DMS 273 treated with DMSO at 0.1 percent for 48 hours (cell line): ENCODE data around the gene EFCAB11.

Experiments
- DNase-seq: peaks from one replicate; lab custom pipeline; 2025; lab: John Stamatoyannopoulos, UW

Gene EFCAB11

DNA sequence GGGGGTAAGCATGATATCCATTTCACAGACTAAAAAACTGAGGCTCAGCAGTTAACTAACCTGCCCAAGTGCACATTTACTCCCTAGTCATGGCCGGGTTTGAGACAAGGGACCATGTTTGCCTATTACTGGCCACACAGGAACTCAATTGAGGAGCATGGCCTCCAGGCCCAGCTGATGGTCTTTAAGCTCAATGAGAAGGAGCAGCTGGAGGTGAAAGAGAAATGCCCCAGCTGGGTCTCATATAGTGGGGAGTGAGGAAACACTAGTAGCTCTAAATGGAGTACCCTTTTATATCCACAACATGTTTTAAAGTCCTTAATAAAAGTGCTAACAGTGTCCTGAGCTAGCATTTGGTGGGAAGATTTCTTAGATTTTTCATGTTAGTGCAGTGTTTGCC, 2.8 kb upstream of the EFCAB11 start:
- DNase-seq: no peak

DNA sequence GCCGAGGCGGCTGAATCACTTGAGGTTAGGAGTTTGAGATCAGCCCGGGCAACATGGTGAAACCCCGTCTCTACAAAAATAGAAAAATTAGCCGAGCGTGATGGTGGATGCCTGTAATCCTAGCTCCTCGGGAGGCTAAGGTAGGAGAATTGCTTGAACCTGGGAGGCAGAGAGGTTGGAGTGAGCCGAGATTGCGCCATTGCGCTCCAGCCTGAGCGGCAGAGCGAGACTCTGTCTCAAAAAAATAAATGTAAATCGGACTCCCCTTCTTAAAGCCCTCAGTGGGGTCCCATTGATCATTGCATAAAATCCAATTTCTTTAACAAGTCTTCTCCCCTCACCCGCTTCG, 2.1 kb upstream of the EFCAB11 start:
- no peak for DNase-seq

DNA sequence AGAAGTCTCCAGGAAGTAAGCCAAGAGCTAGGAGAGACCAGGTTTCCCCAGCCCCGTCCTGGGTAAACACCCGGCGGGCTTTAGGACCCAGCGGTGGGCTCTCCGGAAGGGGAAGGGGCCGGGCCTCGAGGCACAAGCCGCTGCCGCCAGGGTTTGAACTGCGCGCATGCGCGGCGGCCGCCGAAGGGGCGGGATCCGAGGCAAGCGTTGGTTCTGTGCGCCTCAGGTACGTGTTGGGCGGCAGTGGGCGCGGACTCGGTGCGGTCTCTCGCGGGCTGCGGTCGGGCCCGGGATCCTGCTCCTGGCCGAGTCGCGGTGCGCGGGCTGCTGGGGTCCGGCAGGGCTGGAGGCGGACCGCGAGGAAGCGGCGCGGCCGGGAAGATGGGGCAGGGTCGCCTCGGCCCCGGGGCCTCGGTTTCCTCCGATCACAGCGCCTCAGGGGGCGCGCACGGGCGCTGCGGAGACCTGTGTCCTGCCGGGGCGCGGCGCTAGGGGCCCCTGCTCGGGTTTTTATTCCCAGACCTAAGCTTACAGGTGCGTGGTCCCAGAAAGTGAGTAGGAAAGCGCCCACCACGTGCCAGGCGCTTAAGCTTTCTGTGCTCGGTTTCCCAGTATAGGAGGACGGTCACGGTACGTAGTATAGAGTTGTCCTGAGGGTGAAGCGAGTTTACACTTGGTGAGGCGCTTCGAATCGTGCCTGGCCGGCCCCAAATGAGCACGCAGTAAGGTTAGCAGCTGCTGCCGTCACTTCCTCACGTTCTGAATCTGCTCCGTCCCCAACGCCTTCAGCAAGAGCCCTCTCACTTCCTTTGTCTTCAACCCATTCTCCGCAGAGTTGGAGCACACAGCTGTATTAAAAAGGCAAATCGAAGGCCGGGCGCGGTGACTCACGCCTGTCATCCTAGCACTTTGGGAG, 1.5 kb upstream of the EFCAB11 start, which contains the start of gene TDP1:
TDP1 (plus strand) TSS at position 183 of the 916 bp plus-strand sequence. CDS start 7,188 bp downstream, outside the sequence.
- peak; percentile 91 for DNase-seq

DNA sequence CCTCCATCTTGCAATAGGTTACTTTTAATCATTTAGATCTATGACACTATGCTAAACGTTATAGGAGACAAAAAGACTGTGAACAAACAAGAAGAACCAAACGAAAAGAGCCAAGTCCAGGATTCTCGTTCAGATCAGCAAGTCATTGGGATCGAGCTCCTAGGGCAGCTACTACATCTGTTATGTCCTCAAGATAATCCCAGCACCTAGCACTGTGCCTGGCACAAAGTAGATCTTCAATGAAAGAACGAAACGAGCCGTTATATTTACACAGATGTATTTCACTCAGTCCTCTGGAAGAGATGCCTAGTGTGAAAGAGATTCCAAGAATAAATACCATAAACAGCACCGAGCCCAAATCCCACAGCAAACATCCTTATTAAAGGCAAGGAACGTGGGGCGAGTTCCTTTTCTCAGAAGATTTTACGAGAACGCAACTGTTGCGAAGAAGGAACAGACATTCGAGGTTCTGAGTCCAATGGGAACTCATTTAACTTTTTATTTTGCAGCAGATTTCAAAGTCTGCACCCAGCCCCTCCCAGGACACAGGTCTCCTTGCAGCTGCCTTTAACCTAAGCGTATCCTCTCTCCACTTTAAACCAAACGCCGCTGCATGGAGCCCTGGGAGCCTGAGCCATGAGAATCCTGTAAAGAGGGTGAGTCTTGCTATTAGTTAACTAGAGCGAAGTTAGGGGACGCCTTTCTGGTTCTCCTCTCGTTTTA, 653 bp upstream of the EFCAB11 start:
- no peak for DNase-seq

DNA sequence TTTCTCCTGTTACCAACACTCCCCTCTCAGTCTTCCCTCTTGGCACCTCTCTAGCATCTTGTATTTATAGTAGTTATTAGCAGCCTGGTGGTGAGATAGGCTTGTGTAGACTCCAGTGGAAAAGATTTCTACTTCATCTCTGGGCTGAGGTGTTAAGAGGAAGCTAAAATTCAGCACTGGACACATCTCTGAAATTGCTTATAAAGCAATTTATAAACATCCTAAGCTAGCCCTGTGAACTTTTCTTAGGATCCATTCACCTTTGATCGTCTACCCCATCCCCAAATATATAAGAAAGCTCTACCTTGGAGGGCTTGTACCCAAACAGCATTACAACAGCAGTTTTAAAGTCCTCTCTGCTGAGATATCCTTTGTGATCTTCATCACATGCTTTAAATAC, 928 bp downstream of the EFCAB11 start:
- no peak for DNase-seq

DNA sequence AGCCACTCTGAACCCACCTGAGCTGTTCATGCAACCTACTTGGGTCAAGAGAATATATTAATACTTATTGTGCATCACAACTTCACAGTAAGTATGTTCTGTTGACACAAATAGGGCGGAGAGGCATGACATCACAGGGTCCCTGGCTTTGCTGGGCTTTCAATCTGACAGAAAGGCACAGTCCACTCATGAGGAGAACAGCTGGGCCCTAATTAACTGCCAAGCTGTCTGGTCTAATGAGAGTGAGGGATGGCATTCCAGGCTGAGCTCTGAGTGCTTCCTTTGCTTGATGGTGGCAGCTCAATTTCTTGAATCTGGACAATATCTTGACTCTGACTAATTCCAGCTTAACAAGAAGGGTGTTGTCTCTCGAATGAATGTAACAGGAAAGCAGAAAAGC, 2.0 kb downstream of the EFCAB11 start:
- peak; percentile 41 for DNase-seq

DNA sequence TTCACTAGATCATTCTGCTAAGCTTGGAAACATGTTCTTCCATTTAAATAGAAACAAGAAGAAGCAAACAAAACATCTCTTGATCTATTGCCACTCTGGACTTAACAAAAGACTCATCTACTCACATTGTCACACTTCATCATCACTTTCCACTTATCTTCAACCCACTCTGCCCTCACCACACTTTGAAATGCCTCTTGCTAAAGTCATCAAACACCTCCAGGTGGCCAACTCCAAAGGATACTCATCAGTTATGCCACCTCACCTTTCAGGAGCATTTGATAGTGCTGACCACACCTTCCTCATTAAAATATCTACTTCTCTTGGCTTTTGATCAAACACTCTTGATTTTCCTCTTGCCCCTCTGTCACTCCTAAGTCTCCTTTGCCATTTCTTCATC, 7.2 kb downstream of the EFCAB11 start:
- DNase-seq: no peak

DNA sequence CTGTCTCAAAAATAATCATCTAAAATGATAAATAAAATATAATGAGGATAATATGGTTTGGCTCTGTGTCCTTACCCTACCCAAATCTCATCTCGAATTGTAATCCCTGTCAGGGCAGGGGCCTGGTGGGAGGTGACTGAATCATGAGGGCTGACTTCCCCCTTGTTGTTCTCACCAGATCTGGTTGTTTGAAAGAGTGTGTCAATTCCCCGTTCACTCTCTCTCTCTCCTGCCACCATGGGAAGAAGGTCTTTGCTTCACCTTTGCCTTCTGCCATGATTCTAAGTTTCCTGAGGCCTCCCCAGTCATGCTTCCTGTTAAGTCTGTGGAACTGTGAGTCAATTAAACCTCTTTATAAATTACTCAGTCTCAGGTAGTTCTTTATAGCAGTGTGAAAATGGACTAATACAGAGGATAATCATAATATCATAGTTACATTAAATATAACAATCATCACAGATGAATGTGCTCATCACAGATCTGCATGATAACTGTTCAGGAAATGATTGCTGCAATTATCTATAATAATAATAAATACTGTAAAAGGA, 12.6 kb downstream of the EFCAB11 start:
- no peak for DNase-seq

DNA sequence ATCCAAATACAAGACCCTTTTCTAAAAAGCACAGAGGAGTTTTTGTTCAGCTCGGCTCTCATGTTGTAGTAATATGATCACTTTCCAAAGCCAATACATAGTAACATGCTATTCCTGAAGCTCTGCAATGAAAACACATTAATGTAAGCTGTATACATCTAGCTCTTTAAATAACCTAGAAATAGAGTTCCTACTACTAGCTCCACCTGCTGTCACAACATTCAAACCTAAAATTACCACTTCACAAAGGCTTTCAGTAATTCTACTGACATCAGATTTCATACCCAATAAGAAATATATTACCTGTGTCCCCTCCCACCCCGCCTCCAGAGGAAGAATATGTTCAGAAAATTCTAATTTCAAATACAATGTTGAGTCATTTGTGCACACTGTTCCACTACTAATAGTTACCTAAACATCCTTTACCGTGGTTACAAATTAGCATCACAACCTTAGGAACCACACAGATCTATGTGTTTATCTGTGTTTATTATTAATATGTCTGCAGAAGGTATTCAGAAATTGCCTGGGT, 17.8 kb downstream of the EFCAB11 start:
- DNase-seq: no peak

DNA sequence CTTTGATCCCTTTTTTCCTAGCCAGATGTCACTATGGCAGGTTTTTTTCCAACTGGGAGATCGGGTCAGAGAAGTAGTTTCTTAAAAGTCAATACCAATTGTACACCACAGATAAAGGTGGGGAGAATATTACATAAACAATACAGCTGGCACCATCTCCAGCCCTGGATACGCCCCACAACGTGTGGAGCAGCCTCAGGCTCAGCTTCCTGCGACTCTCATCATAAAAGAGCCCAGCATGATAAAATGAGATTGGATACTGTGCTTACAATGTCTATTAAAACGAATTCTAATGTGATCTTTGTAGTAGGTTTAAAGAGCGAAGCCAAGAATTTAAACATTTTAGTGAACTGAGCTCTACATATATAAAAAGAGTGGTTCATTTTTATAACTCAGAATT, 21.5 kb downstream of the EFCAB11 start:
- DNase-seq: no peak

DNA sequence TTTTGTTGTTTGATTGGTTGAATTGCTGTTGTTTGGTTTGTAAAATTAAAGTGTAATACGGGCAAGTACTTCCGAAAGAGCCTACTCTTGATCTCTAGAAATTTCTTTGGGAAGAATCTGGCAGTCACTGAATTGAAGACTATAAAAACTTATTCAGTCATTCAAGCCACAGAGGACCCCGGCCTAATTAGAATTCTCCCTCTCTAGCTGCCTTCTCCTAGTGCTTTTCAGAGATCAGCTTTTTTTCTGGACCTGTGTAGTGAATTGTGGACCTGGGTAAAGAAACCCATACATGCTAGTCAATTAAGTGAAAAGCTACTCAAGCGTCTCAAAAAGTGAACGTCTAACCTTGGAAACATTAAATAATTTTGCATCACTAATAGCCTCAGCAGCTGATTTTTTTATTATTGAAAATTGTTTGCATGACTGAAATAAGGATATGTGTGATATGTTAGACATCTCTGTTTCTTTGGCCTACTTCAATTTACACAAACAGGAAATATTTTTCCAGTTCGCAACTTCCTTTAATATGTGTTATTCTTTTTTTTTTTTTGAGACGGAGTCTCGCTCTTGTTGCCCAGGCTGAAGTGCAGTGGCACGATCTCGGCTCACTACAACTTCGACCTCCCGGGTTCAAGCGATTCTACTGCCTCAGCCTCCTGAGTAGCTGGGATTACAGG, 27.2 kb downstream of the EFCAB11 start:
- no peak for DNase-seq

DNA sequence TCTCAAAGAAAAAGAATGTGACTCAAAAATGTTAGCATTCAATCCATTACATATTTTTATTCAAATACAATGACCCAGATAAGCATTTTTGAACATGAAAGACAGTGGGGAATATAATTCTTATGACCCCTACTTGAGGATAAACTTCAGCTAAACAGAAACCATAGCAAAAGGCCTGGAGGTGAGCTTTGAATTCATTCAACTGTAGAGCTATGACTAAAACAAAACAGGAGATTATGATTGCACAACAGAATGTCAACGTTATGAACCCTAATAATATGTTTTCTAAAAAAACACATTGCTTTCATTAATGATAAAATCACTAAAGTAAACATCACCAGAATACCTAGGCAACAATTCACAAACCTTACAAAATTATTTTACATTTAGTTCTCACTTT, 27.8 kb downstream of the EFCAB11 start:
- no peak for DNase-seq

DNA sequence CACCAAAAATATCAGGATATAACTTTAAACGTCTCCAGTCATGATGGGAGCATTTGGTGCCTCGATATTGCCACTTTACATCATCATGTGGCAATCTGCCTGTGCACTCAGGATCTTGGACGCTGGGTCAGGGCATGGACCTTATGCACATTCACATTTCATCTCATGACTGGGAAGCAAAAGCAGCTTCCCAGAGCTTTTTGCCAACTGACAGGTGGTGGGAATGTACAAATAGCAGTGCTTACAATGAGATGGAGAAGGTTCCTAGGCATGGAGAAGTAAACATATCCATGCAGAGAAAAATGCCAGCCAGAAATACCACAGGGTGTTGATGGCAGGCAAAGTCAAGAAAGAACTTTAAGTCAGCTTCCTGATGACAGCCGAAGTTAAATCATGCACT, 30.3 kb downstream of the EFCAB11 start:
- no peak for DNase-seq

DNA sequence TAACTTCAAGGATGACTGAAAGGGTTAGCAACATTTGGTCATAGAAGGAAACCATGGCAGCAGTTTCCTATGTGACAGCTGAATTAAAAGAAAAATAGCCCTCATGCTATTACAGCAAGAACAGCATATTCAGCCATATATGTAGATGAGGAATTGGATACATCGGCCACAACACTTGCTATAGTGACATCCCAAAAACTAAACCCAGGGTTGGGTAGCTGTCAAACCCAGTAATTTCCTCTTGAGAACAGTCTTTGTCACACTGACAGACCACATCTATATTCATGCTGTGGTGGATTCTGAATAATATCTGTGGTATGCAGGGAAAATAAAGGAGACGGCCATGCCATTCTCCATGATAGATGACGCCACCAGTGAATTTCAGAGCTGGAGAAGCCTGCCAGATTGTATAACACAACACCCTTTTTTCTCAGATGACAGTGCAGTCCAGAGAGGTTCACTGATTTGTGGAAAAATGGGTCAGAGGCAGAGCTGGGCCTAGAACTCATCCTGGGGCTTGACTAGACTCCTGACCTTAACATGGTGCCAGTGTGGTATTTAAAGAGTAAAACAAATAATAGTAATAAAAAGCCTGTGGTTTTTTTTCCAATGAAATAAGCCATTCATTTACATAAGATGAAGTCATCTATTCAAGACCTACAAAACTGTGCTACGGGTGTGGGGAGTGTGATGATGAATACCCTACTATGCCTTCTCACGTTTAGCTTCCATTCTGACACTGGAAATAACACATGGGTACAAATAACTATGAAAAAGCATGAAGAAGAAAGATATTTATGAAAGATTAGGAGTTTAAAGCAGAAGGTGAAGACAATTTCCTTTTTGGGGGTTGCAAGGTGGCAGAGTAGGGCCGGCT, 32.3 kb downstream of the EFCAB11 start:
- no peak for DNase-seq

DNA sequence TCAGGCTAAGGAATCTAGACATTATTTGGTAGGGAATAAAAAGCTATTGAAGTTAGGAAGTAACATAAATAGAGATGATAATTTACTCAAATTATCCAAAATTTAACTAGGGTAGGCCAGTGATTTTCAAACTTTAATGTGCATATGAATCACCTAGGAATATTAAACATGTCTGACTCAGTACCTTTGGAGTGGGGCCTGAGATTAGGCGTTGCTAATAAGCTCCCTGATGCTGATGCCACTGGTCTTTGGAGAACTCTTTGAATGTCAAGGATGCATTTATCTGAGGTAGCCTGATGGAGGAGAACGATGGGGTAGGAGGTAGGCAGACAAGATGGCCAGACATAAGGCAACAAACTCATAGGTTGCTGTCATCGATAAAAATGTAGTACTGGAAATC, 33.2 kb downstream of the EFCAB11 start:
- no peak for DNase-seq

DNA sequence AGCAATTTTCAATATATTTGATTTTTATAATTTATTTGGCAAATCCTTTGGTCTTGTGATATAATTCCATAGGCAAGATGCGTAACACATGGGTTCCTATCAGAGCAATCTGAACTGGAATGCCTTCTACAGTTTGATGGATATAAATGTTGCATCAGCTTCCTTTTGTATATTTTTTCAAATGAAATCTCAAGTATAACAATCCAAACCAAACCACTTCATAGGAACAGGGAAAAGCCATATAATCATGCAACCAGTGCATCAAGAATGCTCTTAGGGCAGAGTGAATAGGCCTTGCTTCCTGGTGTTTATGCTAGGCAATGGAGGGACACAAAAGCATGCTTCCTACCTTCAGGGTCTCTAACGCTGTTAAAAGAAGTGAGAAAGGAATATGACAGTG, 34.5 kb downstream of the EFCAB11 start:
- no peak for DNase-seq

DNA sequence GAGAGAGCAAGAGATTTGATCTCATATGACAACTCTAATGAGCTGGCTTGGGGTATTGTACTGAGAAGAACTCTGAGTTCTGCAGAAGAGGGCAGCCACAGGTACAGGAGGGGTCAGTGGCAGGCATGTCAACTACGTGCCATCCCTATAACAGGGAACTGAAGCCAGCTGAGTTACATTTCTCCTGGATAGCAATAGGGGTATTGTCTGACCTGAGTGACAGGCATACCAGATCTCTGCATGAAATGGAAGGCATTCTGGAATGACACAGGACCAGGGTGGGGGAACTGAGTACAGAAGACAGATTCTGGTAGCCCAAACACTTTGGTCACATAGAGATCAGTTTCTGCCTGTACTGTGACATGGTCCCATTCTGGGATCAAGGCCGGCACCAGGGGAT, 35.8 kb downstream of the EFCAB11 start:
- DNase-seq: no peak

DNA sequence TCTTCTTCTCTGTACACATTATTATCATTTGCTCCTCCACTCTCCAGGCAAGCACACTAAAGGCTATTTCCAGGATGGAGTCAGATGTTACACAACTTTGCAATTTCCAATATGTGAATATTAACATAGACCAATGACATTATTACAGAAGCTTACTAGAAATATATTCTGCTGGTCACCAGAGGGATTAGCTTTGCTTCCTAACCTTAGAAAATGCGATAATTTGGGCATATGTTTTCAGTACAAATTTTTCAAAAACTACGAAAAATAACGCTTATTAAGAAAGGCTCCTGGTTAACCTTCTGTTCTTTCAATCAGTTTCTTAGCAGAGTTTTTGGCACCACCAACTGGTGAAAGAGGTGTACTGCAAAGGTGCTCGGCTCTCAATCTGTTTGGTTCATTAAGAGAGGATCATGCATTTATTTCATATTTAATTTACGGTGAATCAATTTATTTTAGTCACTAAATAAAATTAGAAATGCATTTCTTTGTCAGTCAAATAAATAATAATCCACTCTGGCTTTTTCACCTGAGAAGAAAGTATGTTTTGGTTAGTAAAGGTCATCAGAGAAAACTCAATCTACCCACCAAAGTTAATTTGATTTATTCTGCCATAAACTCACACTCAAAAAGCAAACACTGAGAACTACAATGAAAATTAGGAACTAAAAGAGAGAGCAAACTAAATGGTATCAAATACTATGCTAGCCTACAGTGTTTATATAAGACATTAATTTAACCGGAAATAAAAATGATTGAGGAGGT, 39.2 kb downstream of the EFCAB11 start:
- peak; percentile 54 for DNase-seq

DNA sequence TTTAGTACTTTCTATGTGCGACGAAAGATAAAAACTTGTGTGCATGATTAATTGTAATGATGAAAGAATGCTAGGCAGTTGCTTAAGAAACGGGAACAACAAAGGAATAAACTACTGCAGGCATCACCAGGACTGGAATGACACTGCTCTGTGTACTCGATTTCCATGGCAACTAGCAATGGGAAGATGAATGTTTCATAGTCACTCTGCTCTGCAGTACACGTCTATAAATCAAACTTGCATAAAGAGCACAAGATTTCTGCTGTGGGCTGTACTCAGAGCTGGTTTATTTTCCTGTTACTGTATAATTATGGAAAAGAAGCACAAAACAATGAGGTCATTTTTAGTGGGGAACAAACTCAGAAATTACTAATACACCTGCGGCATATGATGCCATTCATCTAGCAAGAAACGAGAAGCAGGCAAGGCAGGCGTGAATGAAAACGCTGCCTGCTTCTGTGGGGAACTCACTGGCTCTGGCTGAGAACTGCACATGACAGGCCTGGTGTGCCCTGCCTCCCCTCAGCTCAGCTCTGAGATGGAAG, 41.8 kb downstream of the EFCAB11 start:
- no peak for DNase-seq

DNA sequence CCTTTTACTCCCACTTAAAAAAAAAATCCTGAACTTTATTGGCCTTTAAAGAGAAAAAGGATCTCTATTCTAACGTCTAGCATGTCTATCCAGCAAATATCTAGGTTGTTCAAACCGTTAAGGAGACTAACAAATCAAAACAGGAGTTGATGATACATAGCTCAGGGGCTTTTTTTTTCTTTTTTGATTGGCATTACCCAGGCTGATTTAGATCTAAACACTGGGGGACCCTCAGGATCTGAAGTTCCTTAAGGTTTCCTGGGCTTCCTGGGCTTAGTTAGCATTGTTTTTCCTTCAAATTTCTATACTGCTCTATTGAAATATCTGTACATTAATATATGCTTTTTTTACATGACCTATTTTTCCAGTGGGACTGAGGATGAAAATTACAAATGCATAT, 42.3 kb downstream of the EFCAB11 start:
- no peak for DNase-seq
